Neutrophil (primary cell): ENCODE data around the gene CYFIP1.

Experiments used
- H3K27ac ChIP-seq: fragments of 200-600 bp; sonication (generic); 2 replicates; pipeline ENCODE4 v1.5.1; 2016; ENCODE audit warnings: mild to moderate bottlenecking, moderate library complexity
- H3K27me3 ChIP-seq: fragments of 200-600 bp; sonication (generic); 2 replicates; pipeline ENCODE4 v1.6.0; 2016; ENCODE audit warnings: mild to moderate bottlenecking
- H3K36me3 ChIP-seq: fragments of 200-600 bp; sonication (generic); 2 replicates; pipeline ENCODE4 v1.5.1; 2017
- H3K4me1 ChIP-seq, 2 experiments: fragments of 200-600 bp in 1 of 2; sonication (generic) in 1 of 2; 1 replicate in 1 of 2; 2 replicates in 1 of 2; pipeline versions ENCODE4 v1.5.1 to v1.6.1; 2013 to 2016; ENCODE audit warnings: low read depth in 1 of 2, low read length in 1 of 2, mild to moderate bottlenecking in 1 of 2, moderate library complexity in 1 of 2; ENCODE audit not compliant: control insufficient read depth in 1 of 2, insufficient read depth in 1 of 2
- H3K4me3 ChIP-seq, 2 experiments: fragments of 200-600 bp in 1 of 2; sonication (generic) in 1 of 2; 1 replicate in 1 of 2; 2 replicates in 1 of 2; pipeline ENCODE4 v1.5.1; 2013 to 2016; ENCODE audit warnings: low read depth in 1 of 2, low read length in 1 of 2, mild to moderate bottlenecking in 1 of 2, moderate library complexity in 1 of 2
- H3K9me3 ChIP-seq: fragments of 200-600 bp; sonication (generic); 2 replicates; pipeline ENCODE4 v1.5.1; 2016
- TF ChIP-seq, protein P1 (sequence below): fragments of 200-600 bp; sonication (generic); IDR thresholded peaks from 2 replicates; pipeline ENCODE4 v1.5.1; 2016; ENCODE audit warnings: antibody characterized with exemption

The CYFIP1 gene

GRCh38 chr15:22960556-22960955 is 19.6 kb downstream of the CYFIP1 start:
- H3K27me3 ChIP-seq = no peaks in the 10 kb centered on the region
- no peaks in the 10 kb centered on the region for H3K4me1 ChIP-seq
- no peaks in the 10 kb centered on the region for H3K36me3 ChIP-seq
- H3K27ac ChIP-seq = no peak overlapping the region
- no peak overlapping the region for H3K4me3 ChIP-seq
- TF ChIP-seq, protein P1, sequence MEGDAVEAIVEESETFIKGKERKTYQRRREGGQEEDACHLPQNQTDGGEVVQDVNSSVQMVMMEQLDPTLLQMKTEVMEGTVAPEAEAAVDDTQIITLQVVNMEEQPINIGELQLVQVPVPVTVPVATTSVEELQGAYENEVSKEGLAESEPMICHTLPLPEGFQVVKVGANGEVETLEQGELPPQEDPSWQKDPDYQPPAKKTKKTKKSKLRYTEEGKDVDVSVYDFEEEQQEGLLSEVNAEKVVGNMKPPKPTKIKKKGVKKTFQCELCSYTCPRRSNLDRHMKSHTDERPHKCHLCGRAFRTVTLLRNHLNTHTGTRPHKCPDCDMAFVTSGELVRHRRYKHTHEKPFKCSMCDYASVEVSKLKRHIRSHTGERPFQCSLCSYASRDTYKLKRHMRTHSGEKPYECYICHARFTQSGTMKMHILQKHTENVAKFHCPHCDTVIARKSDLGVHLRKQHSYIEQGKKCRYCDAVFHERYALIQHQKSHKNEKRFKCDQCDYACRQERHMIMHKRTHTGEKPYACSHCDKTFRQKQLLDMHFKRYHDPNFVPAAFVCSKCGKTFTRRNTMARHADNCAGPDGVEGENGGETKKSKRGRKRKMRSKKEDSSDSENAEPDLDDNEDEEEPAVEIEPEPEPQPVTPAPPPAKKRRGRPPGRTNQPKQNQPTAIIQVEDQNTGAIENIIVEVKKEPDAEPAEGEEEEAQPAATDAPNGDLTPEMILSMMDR = no peak
- no peaks in the 10 kb centered on the region for H3K9me3 ChIP-seq

- Histone ChIP-seq H3K27me3 (no peaks in the 10 kb centered on the region), H3K4me1 (no peaks in the 10 kb centered on the region), H3K27ac (no peak overlapping the region), H3K9me3 (no peaks in the 10 kb centered on the region), H3K36me3 (no peaks in the 10 kb centered on the region), H3K4me3 (no peak overlapping the region)
- TF ChIP-seq, protein P1 = no peak
These were observed 20.0 kb downstream of the CYFIP1 start for GRCh38 chr15:22960126-22960525.

DNA sequence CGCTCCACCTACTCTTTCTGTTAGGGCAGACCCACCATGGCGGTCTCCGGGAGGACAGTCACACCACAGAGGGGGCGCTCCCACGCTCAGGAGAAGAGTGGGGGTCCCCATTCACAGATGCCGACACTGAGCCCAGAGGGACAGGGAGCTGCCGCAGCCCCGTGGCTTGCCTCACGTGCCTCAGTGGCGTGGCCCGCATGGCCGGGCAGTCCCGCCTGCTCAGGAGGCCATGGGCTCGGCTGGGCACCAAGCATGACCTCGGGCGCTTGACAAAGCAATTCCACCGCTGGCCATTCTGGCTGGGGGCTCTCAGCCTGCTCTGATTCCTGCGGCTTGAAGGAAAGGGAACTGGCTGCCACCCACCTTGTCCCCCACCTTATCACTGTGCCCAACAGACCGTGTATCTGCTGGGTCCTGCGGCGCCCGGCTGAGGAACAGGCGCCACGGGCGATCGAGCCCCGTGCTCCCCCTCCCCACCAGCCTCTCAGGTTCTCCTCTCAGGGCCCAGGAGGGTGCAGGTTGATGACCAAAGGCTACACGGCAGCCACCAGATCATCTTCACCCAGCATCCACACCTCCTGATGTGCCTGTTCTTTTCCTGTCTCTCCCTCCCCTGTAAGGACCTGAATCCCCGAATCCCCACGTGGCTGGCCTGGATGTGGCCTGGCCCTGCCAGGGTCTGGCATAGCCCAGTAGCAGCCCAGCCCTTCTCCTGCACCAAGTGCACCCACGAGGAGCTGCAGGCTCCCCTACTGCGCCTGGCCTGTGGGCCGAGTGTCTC is 20.7 kb downstream of the CYFIP1 start:
- Histone ChIP-seq H3K4me3 (no peak overlapping the region), H3K27ac (no peak overlapping the region), H3K4me1 (no peaks in the 10 kb centered on the region), H3K27me3 (no peaks in the 10 kb centered on the region), H3K9me3 (no peaks in the 10 kb centered on the region), H3K36me3 (no peaks in the 10 kb centered on the region)
- TF ChIP-seq, protein P1 = no peak

- TF ChIP-seq, protein P1 = no peak
- no peak overlapping the region for H3K4me3 ChIP-seq
- no peaks in the 10 kb centered on the region for H3K9me3 ChIP-seq
- no peaks in the 10 kb centered on the region for H3K4me1 ChIP-seq
- H3K36me3 ChIP-seq = no peaks in the 10 kb centered on the region
- H3K27ac ChIP-seq = no peak overlapping the region
- H3K27me3 ChIP-seq = no peaks in the 10 kb centered on the region
These were observed 21.5 kb downstream of the CYFIP1 start for GRCh38 chr15:22958487-22959280.

DNA sequence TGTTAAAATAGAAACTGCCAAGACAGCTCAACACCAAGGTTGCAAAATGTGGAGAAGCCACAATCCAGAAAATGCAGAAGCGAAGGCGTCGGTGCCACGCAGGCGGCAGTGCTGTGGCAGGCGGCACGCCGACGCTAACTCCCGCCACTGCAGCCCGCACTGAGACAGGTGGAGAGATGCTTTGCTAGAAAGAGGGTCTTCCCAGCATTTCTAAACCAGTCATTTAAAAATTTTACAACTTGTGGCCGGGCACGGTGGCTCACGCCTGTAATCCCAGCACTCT is 23.2 kb downstream of the CYFIP1 start:
- Histone ChIP-seq H3K9me3 (no peaks in the 10 kb centered on the region), H3K27ac (no peak overlapping the region), H3K36me3 (no peaks in the 10 kb centered on the region), H3K4me1 (no peaks in the 10 kb centered on the region), H3K27me3 (no peaks in the 10 kb centered on the region), H3K4me3 (no peak overlapping the region)
- TF ChIP-seq, protein P1 = no peak
